ENCODE results near the gene HDAC2. TPM values are rescaled to one million over a fixed set of nuclear protein-coding genes. Genes with fewer than 3 reads are reported as not detected.

Gene HDAC2
- total RNA-seq, 4 donors from 2014 or later = 29.6 to 49.5 (median 43.8) TPM

DNA sequence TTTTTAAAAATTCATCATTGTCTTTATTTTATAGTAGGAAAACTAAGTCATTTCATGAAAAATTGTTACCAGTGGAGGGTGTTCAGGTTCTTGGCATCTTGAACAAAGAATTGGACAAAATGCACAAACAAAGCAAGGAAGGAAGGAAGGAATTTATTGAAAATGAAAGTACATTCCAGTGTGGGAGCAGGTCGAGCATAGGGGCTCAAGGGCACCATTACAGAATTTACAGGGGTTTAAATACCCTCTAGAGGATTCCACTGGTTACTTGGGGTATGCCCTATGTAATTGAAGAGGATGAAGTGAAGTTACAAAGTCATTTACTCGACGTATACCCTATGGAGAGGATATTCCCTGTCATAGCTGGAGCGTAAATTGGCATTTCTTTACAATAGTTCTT, 37.4 kb upstream of the HDAC2 start:
- Histone ChIP-seq H3K4me1 (no peaks in the 10 kb centered on the region), H3K4me3 (no peak overlapping the region), H3K36me3 (no peaks in the 10 kb centered on the region), H3K27ac (no peak overlapping the region), H3K27me3 (no peaks in the 10 kb centered on the region), H3K9me3 (no peaks in the 10 kb centered on the region)
- DNase-seq = no peak
- TF ChIP-seq, protein P1, sequence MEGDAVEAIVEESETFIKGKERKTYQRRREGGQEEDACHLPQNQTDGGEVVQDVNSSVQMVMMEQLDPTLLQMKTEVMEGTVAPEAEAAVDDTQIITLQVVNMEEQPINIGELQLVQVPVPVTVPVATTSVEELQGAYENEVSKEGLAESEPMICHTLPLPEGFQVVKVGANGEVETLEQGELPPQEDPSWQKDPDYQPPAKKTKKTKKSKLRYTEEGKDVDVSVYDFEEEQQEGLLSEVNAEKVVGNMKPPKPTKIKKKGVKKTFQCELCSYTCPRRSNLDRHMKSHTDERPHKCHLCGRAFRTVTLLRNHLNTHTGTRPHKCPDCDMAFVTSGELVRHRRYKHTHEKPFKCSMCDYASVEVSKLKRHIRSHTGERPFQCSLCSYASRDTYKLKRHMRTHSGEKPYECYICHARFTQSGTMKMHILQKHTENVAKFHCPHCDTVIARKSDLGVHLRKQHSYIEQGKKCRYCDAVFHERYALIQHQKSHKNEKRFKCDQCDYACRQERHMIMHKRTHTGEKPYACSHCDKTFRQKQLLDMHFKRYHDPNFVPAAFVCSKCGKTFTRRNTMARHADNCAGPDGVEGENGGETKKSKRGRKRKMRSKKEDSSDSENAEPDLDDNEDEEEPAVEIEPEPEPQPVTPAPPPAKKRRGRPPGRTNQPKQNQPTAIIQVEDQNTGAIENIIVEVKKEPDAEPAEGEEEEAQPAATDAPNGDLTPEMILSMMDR (IDR thresholded peaks at IDR 0.05) = no peak
- no peak for TF ChIP-seq POLR2A (IDR thresholded peaks at IDR 0.05)

DNA sequence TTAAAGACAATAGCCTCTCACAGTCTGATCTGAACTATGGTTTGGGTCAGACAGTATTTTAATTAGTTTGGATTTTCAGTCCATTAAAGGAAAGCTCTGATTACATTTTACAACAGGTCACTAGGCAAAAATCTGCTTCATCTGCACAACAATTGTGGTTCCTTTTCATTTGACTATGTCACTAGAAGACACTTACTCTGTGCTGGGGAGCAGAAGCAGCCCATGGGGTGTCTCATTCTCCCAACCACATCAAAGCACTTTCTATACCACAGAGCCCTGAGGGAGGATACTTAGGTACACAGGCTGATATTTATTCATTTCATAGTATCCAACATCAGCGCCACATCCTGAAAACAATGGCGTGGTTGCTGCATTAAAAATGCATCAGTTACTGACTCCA, 36.6 kb upstream of the HDAC2 start:
- H3K9me3 ChIP-seq = no peaks in the 10 kb centered on the region
- no peaks in the 10 kb centered on the region for H3K27me3 ChIP-seq
- TF ChIP-seq, protein P1 (IDR thresholded peaks at IDR 0.05) = no peak
- no peak for TF ChIP-seq POLR2A (IDR thresholded peaks at IDR 0.05)
- H3K36me3 ChIP-seq = no peaks in the 10 kb centered on the region
- H3K4me1 ChIP-seq = no peaks in the 10 kb centered on the region
- no peak overlapping the region for H3K4me3 ChIP-seq
- peak in 1 of 3 donors; percentile 28 for DNase-seq
- H3K27ac ChIP-seq = no peak overlapping the region

DNA sequence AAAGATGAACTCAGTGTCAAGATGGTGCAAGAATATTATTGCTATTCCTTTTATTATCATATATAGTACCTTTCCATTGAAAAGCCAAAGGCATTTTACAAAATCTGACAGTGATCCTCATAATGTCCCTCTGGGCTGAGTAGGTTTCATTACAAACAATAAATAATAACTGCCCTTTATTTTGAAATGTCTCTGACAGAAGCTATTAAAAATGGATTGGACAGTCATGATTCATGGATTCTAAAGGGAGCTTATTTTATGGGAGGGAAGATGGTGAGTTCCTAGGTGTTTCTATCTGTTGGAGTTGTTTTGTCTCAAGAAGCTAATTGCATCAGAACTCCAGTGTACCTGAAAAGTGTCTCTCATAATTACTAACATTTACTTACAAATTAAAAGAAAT, 30.4 kb upstream of the HDAC2 start:
- H3K27ac ChIP-seq = no peak overlapping the region
- DNase-seq = no peak
- no peaks in the 10 kb centered on the region for H3K36me3 ChIP-seq
- H3K9me3 ChIP-seq = no peaks in the 10 kb centered on the region
- no peak overlapping the region for H3K4me3 ChIP-seq
- TF ChIP-seq POLR2A (IDR thresholded peaks at IDR 0.05) = no peak
- TF ChIP-seq, protein P1 (IDR thresholded peaks at IDR 0.05) = no peak
- no peaks in the 10 kb centered on the region for H3K4me1 ChIP-seq
- no peaks in the 10 kb centered on the region for H3K27me3 ChIP-seq

DNA sequence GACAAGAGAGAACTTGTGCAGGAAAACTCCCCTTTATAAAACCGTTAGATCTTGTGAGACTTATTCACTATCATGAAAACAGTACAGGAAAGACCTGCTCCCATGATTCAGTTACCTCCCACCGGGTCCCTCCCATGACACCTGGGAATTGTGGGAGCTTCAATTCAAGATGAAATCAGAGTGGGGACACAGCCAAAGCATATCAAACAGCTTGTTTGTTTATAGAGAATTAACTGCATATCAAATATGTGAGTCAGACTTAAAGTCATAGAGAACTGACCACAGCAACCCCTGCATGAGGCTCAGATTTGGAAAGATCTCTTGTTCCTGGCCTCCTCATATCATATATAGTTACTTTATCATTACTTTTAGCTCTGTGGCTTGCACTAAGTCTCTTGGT, 29.1 kb upstream of the HDAC2 start:
- DNase-seq = no peak
- no peak overlapping the region for H3K4me3 ChIP-seq
- no peak for TF ChIP-seq POLR2A (IDR thresholded peaks at IDR 0.05)
- TF ChIP-seq, protein P1 (IDR thresholded peaks at IDR 0.05) = no peak
- H3K27ac ChIP-seq = no peak overlapping the region
- no peaks in the 10 kb centered on the region for H3K27me3 ChIP-seq
- H3K36me3 ChIP-seq = no peaks in the 10 kb centered on the region
- H3K4me1 ChIP-seq = no peaks in the 10 kb centered on the region
- no peaks in the 10 kb centered on the region for H3K9me3 ChIP-seq

DNA sequence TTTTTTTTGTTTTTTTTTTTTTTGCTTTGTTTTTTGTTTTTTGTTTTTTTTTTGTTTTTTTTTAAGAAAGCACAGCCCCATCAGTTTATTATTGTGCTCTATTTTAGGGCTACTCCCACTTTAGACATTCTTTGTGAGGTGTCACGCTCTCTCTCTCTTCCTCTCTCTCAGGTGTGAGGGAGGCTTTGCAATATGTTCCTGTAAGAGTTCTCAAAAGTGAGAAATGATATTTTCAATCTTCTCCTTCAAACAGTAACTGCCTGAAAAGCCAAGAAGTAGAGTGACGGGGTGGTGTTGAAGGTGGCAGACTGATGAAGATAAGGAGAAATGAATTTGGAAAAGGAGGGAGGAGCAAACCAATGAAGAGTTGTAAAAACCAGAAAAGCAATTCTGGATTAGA, 28.3 kb upstream of the HDAC2 start:
- Histone ChIP-seq H3K36me3 (no peaks in the 10 kb centered on the region), H3K27me3 (no peaks in the 10 kb centered on the region), H3K4me3 (no peak overlapping the region), H3K4me1 (no peaks in the 10 kb centered on the region), H3K27ac (no peak overlapping the region), H3K9me3 (no peaks in the 10 kb centered on the region)
- no peak for DNase-seq
- TF ChIP-seq POLR2A (IDR thresholded peaks at IDR 0.05) = no peak
- TF ChIP-seq, protein P1 (IDR thresholded peaks at IDR 0.05) = no peak

DNA sequence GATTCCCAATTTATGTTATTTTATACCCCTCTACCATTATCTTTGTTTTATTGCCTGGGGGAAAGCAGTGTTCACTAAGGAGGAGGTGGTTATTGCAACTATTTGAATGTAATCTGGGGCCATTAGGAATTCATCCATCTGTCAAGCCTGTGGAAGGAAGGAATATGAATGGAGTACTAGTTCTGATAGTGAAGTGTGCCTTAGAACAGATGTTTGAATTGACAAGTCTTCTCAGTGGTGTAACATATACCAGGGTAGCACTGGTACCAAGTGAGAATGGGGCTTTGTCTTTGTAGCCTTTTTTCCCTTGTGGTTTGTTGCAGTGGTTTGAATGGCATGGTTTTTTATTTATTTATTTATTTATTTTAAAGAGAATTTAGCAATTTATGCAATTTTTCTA, 27.9 kb upstream of the HDAC2 start:
- Histone ChIP-seq H3K36me3 (no peaks in the 10 kb centered on the region), H3K4me1 (no peaks in the 10 kb centered on the region), H3K27ac (no peak overlapping the region), H3K9me3 (no peaks in the 10 kb centered on the region), H3K27me3 (no peaks in the 10 kb centered on the region), H3K4me3 (no peak overlapping the region)
- no peak for TF ChIP-seq POLR2A (IDR thresholded peaks at IDR 0.05)
- TF ChIP-seq, protein P1 (IDR thresholded peaks at IDR 0.05) = no peak
- no peak for DNase-seq

Measured in Peyer's patch (tissue), 4 donors.